ENCODE results near the gene TRIM52. TPM values are rescaled to one million over a fixed set of nuclear protein-coding genes. Genes with fewer than 3 reads are reported as not detected.

TRIM52 gene
- total RNA-seq, 1 experiment from 2014 or later = 7.6 TPM

- intact Hi-C loops (cut with micrococcal nuclease) = no loop called here
- Histone ChIP-seq H3K4me2 (ENCODE audit: low read length) (no peak overlapping the region), H3K4me3 (replicated peaks in 1 of 2; ENCODE audit: low read depth in 1 of 2, low read length in 2 of 2) (no peak overlapping the region), H3K36me3 (ENCODE audit: control insufficient read depth in 1 of 2, insufficient read depth in 2 of 2, low read length in 2 of 2) (peaks cover 40 to 55% of the 10 kb centered on the region in 2 experiments), H2AFZ (ENCODE audit: low read depth, low read length, poor library complexity, severe bottlenecking) (no peak overlapping the region), H3K9me3 (ENCODE audit: control insufficient read depth in 1 of 2, insufficient read depth in 1 of 2, low read depth in 1 of 2, low read length in 2 of 2) (no peaks in the 10 kb centered on the region), H3K9ac (ENCODE audit: low read length) (no peak overlapping the region), H3K79me2 (ENCODE audit: insufficient read depth, low read length) (peaks cover 37% of the 10 kb centered on the region), H3K27ac (ENCODE audit: low read depth, low read length) (peak overlapping the region; percentile 34; the same call in 1 of the 2 replicates), H4K20me1 (ENCODE audit: insufficient read depth) (peaks cover 41% of the 10 kb centered on the region; the same call in 1 of the 2 replicates), H3K4me1 (ENCODE audit: control insufficient read depth in 1 of 2, insufficient read depth in 2 of 2, low read length in 2 of 2) (no peaks in the 10 kb centered on the region), H3K27me3 (ENCODE audit: insufficient read depth, low read length) (no peaks in the 10 kb centered on the region), H3K9me2 (ENCODE audit: insufficient read depth) (no peaks in the 10 kb centered on the region)
- ChIA-PET CTCF (no interaction called here), RAD21 (ENCODE audit: low non-redundant PET in 1 of 2, low total read pairs in 2 of 2, uncharacterized antibody in 2 of 2, unreplicated experiment in 2 of 2) (interaction anchor here in 1 of 2 experiments (0.6 kb wide), 1 partner anchor 30 kb away, joined by 3 read pairs; no protein-coding TSS in a partner anchor), POLR2A (interaction anchor here (1.9 kb wide), 1 partner anchor 12 kb away, joined by 11 read pairs; the partner anchor contains the start of gene TRIM41)
- TF ChIP-seq POLR2AphosphoS5 (IDR thresholded peaks at IDR 0.05; ENCODE audit: low read depth, low read length) = no peak
- TF ChIP-seq EZH2phosphoT487 (IDR thresholded peaks at IDR 0.05; ENCODE audit: borderline replicate concordance) = no peak
- TF ChIP-seq SRF (IDR thresholded peaks at IDR 0.05; ENCODE audit: low read depth) = no peak
- TF ChIP-seq ELF1 (IDR thresholded peaks at IDR 0.05; ENCODE audit: borderline replicate concordance, low read depth) = no peak
- TF ChIP-seq YY1 (IDR thresholded peaks at IDR 0.05; ENCODE audit: extremely low read depth, insufficient replicate concordance, low read depth, low read length) = no peak
- no peak for TF ChIP-seq CEBPB (IDR thresholded peaks at IDR 0.05; ENCODE audit: low read depth)
- TF ChIP-seq CBX3 (IDR thresholded peaks at IDR 0.05; ENCODE audit: low read depth) = no peak
- no peak for TF ChIP-seq ATF3 (IDR thresholded peaks at IDR 0.05)
- TF ChIP-seq EZH2 (IDR thresholded peaks at IDR 0.05) = no peak
- TF ChIP-seq ZFX (IDR thresholded peaks at IDR 0.05) = no peak
- TF ChIP-seq ZNF274 (IDR thresholded peaks at IDR 0.05; ENCODE audit: low read depth, low read length) = no peak
- no peak for TF ChIP-seq SIN3A (IDR thresholded peaks at IDR 0.05; ENCODE audit: low read depth)
- TF ChIP-seq JUND (IDR thresholded peaks at IDR 0.05) = no peak
- TF ChIP-seq EGR1 (IDR thresholded peaks at IDR 0.05; ENCODE audit: low read depth) = no peak
- TF ChIP-seq ZBTB33 (IDR thresholded peaks at IDR 0.05; ENCODE audit: extremely low read depth, insufficient replicate concordance, low read length) = no peak
- no peak for TF ChIP-seq CTCF (IDR thresholded peaks at IDR 0.05 in 2 of 3, conservative IDR thresholded peaks at IDR 0.05 in 1 of 3; ENCODE audit: borderline replicate concordance in 1 of 3, insufficient read depth in 1 of 3, low read depth in 2 of 3, low read length in 2 of 3)
- TF ChIP-seq RAD21 (IDR thresholded peaks at IDR 0.05; ENCODE audit: low read depth) = no peak
- TSS peak; percentile 45 for BruUV-seq (replicated peaks)
- DNase-seq (ENCODE audit: low read depth, low spot score) (no peak), ATAC-seq (peak; percentile 28)
These were observed 25.6 kb downstream of the TRIM52 start for GRCh38 chr5:181235323-181235688.
